Stimulated activated naive CD8-positive, alpha-beta T cell treated with anti-CD3 and anti-CD28 coated beads, Interleukin-15, amount 100 ng/mL, for 72 hours (primary cell): ENCODE data around the gene DCUN1D2.
A peak's percentile ranks its signal among the peaks of the same experiment; 100 is the strongest.
"Not testable (repeated sequence)": the region's sequence is repeated elsewhere in the genome, so short reads cannot be mapped to it uniquely, and the experiment has no call there.

Source experiments
- ATAC-seq: fragments of 150-1000 bp; cut with Tn5 transposase; 2 replicates; pipeline ENCODE4 v1.10.0; 2021; ENCODE audit warnings: mild to moderate bottlenecking, moderate library complexity
- DNase-seq, 2 donors: peaks; one replicate each; pipeline ENCODE4 v3.0.0; 2021 to 2022
- H3K27ac Mint-ChIP-seq, 2 donors: one replicate each; pipeline ENCODE4 v1.8.0; 2022; ENCODE audit warnings: mild to moderate bottlenecking in 2 of 2, mixed read lengths in 2 of 2, moderate library complexity in 2 of 2
- H3K27me3 Mint-ChIP-seq: one replicate; pipeline ENCODE4 v1.8.0; 2022; ENCODE audit warnings: mixed read lengths
- H3K4me1 Mint-ChIP-seq: one replicate; pipeline ENCODE4 v1.8.0; 2022; ENCODE audit warnings: mild to moderate bottlenecking, mixed read lengths
- H3K4me3 Mint-ChIP-seq, 2 donors: one replicate each; pipeline ENCODE4 v1.8.0; 2022; ENCODE audit warnings: mild to moderate bottlenecking in 2 of 2, mixed read lengths in 2 of 2, moderate library complexity in 1 of 2
- H3K9me3 Mint-ChIP-seq, 2 donors: one replicate each; pipeline ENCODE4 v1.8.0; 2022; ENCODE audit warnings: mixed read lengths in 2 of 2

DCUN1D2 gene

DNA sequence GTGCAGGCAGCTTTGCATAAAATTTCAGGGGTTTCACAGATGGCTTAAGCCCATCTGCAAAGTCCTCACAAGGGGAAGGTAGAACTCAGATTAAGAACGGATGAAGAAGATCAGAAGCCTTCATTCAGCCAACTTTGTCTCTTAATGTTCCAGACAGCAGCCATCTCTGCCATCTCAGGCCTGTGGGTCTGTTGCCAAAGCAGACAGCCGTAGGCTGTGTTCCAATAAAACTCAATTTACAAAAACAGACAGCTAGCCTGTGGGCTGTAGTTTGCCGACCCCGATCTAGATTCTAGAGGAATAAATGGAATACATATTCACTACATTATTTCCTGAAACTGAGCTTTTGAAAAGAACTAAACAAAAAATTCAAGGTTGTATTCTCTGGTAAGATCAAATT lies 3.8 kb downstream of the DCUN1D2 start:
- Mint-ChIP-seq H3K27me3 (no peaks in the 10 kb centered on the region), H3K27ac (no peak overlapping the region), H3K4me3 (no peak overlapping the region), H3K9me3 (no peaks in the 10 kb centered on the region), H3K4me1 (peaks cover 48% of the 10 kb centered on the region)
- no peak for DNase-seq
- no peak for ATAC-seq

DNA sequence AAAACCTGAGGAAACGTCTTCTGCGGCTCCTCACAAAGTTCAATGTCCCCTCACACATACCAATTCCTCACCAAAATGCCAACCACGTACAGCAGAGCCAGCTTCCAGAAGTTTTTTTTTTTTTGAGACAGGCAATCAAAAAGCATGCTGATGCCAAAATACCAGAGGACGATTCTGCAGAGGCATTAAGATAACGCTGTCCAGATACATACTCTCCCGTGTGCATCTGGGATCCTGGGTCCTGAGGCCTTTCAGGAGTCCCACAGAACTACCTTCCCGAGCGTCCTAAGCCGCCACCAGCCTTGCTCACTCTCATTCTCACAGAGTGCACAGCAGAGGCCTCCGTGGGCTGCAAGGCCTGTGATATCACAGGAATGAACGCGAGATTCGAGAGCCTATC lies 5.0 kb downstream of the DCUN1D2 start:
- no peaks in the 10 kb centered on the region for H3K27me3 Mint-ChIP-seq
- no peaks in the 10 kb centered on the region for H3K9me3 Mint-ChIP-seq
- H3K27ac Mint-ChIP-seq = no peak overlapping the region
- no peak overlapping the region for H3K4me3 Mint-ChIP-seq
- ATAC-seq (no peak), DNase-seq (no peak)
- H3K4me1 Mint-ChIP-seq = peaks cover 44% of the 10 kb centered on the region

DNA sequence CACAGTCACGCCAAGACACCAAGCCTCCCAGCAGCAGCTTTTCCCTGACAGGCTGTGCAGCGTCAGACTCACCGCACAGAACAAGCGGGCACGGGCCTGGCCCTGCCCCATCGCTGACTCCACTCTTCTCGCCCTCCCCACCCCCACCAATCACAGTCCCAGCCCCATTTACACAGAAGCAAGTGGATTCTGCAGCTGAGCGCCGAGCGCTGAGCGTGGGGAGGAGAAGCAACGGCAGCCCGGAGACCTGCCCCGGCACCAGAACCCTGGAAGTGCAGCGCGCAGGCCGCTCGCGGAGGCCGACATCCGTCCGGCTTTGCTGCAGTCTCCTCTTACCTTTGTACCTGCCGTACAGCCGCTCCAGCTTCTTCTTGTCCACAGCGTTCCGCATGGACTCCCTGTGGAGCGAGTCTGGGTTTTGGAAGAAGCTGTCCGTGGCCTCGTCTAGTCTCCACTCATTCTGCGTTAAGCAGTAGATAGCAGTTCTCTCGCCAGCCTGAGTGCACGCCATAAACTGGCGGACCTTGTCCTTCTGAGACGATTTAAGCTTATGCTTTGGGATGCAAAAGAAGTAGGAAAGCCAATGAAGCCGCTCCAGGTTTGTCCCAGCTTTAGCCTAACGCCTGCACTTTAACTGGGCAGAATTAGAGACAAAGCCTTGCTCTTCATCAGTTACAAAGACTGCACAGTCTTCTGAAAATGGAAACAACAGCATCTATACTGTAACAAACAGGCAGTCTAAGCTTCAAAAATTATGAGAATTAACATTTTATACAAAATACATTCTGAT lies 6.8 kb downstream of the DCUN1D2 start:
- ATAC-seq = no peak
- peaks cover 30% of the 10 kb centered on the region for H3K4me1 Mint-ChIP-seq
- peak overlapping the region in 1 of 2 donors; percentile 65 for H3K27ac Mint-ChIP-seq
- H3K4me3 Mint-ChIP-seq = no peak overlapping the region
- no peaks in the 10 kb centered on the region for H3K27me3 Mint-ChIP-seq
- DNase-seq = no peak
- no peaks in the 10 kb centered on the region for H3K9me3 Mint-ChIP-seq

DNA sequence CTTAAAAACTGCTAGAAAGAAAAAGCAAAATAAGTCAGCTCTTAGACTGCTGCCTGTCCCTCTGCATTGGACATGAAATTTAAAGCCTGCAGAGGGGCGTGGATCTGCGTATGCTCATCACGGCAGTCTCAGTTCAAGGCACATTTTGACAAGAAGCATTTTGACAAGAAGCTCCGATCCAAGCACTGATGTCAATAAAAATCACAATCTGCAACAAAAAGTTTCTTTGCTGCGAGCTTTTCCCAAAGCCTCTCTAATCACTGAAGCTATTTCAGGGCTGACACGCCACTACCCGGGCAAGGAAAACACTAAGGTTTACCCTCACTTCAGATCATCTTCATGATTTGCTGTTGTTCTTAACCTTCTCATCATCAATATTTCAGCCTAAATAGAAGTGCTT lies 7.4 kb downstream of the DCUN1D2 start:
- no peak overlapping the region for H3K4me3 Mint-ChIP-seq
- peaks cover 23% of the 10 kb centered on the region for H3K4me1 Mint-ChIP-seq
- ATAC-seq (no peak), DNase-seq (no peak)
- no peak overlapping the region for H3K27ac Mint-ChIP-seq
- H3K27me3 Mint-ChIP-seq = no peaks in the 10 kb centered on the region
- no peaks in the 10 kb centered on the region for H3K9me3 Mint-ChIP-seq

DNA sequence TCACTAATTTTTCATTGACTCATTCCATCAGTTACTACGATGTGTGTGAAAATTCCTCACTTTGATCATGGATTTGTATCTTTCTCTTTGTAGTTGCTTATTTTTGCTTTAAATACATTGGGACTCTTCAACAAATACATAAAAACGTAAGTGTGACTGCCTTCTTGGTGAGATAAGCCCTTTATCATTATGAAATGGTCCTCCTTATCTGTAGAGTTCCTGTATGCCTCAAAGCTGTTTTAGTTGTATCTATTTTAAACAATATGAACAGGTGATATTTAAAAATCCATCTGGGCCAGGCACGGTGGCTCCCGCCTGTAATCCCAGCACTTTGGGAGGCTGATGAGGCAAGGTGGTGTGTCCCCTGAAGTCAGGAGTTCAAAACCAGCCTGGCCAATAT lies 11.3 kb downstream of the DCUN1D2 start:
- no peaks in the 10 kb centered on the region for H3K9me3 Mint-ChIP-seq
- no peak for ATAC-seq
- no peak for DNase-seq
- H3K4me1 Mint-ChIP-seq = peaks cover 6% of the 10 kb centered on the region
- no peak overlapping the region for H3K27ac Mint-ChIP-seq
- H3K27me3 Mint-ChIP-seq = no peaks in the 10 kb centered on the region
- no peak overlapping the region for H3K4me3 Mint-ChIP-seq

DNA sequence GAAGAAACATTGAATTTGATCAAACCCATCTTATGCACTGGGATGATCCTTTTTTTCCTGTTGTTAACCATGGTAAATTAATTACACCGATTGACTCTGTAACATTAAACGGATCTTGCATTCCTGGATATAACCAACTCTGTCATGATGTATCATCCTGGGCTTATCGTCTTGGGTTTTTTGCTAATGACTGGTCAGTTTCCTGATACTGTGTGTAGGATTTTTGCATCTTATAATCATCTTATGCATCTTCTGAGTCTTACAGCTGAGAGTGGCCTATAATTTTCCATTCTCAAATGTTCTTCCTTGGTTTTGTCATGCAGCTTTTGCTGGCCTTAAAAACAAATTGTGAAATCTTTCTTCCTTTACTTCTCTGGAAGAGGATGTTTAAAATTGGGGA lies 12.8 kb downstream of the DCUN1D2 start:
- ATAC-seq (no peak), DNase-seq (no peak)
- H3K27ac Mint-ChIP-seq = no peak overlapping the region
- H3K4me1 Mint-ChIP-seq = no peaks in the 10 kb centered on the region
- no peaks in the 10 kb centered on the region for H3K9me3 Mint-ChIP-seq
- H3K27me3 Mint-ChIP-seq = no peaks in the 10 kb centered on the region
- no peak overlapping the region for H3K4me3 Mint-ChIP-seq

DNA sequence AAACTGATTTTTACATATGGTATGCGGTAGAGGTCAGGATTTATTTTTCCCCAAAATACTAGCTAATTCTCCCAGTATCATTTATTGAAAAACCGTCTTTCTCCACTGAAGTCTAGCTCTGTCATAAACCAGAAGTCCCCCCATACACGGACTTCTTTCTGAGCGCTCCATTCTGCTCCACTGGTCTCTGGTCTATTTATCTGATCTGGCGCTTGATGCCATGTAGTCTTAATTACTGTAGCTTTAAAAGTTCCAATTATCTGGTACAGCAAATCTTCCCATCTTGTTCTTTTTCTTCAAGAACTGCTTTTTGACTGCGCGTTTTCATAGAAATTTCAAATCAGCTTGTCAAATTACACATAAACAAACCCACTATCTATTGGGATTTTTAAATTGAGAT lies 13.7 kb downstream of the DCUN1D2 start:
- Mint-ChIP-seq H3K27ac (no peak overlapping the region), H3K4me3 (no peak overlapping the region), H3K9me3 (no peaks in the 10 kb centered on the region), H3K4me1 (no peaks in the 10 kb centered on the region), H3K27me3 (no peaks in the 10 kb centered on the region)
- ATAC-seq (no peak), DNase-seq (no peak)

DNA sequence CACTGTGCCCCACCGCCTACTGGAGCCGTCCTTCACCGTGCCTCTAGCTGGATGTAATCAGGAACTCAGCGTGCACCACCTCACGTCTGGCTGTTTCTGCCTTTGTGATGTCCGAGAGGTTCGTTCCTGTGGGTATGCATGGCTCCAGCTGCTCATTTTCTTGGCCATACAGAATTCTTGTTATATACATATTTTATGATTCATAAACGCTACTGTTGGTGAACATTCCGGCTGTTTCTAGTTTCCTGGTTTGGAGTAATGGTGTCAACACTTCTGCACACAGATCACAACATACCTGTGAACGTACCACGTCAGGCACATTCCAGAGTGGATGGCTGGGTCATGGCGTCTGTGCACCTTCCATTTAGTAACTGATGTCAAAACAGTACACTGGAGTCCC lies 14.6 kb downstream of the DCUN1D2 start:
- ATAC-seq (no peak), DNase-seq (no peak)
- Mint-ChIP-seq H3K9me3 (no peaks in the 10 kb centered on the region), H3K27me3 (no peaks in the 10 kb centered on the region), H3K4me3 (no peak overlapping the region), H3K27ac (no peak overlapping the region), H3K4me1 (no peaks in the 10 kb centered on the region)

DNA sequence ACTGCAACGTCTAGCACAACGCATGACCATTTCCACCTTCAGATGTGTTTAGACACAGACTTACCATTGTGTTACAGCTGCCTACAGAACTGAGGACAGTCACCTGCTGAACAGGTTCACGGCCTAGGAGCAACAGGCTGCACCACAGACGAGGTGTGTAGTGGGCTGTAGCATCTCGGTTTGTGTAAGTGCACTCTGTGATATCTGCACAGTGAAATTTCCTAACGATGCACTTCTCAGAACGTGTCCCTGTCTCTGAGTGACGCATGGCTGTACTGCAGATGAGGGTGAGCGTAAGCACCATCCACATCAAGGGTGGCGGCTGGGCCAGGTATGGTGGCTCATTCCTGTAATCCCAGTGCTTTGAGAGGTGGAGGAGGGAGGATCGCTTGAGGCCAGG lies 15.2 kb downstream of the DCUN1D2 start:
- Mint-ChIP-seq H3K27me3 (no peaks in the 10 kb centered on the region), H3K27ac (no peak overlapping the region), H3K4me1 (peaks cover 5% of the 10 kb centered on the region), H3K4me3 (no peak overlapping the region), H3K9me3 (no peaks in the 10 kb centered on the region)
- ATAC-seq (no peak), DNase-seq (no peak)

DNA sequence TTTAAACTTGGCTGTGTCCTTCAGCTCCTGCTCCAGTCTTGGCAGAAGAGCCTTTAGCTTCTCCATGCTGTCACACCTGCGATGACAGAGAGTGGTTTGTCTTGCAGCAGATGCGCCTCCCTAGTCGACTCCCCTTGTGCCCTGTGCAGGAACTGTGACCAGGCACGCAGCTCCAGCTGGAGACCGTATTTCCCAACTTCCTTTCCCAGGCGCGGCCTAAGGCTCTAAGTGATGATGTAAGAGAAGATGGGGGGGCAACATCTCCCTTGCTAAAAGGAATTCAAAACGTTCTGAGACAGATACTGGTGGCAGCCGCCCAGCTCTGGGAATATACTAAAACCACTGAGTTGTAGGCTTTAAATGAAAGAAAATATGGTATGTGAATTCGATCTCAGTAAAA lies 16.3 kb downstream of the DCUN1D2 start:
- ATAC-seq (no peak), DNase-seq (no peak)
- no peak overlapping the region for H3K4me3 Mint-ChIP-seq
- no peaks in the 10 kb centered on the region for H3K27me3 Mint-ChIP-seq
- no peaks in the 10 kb centered on the region for H3K9me3 Mint-ChIP-seq
- peaks cover 6% of the 10 kb centered on the region for H3K4me1 Mint-ChIP-seq
- peak overlapping the region in 1 of 2 donors; percentile 34 for H3K27ac Mint-ChIP-seq

DNA sequence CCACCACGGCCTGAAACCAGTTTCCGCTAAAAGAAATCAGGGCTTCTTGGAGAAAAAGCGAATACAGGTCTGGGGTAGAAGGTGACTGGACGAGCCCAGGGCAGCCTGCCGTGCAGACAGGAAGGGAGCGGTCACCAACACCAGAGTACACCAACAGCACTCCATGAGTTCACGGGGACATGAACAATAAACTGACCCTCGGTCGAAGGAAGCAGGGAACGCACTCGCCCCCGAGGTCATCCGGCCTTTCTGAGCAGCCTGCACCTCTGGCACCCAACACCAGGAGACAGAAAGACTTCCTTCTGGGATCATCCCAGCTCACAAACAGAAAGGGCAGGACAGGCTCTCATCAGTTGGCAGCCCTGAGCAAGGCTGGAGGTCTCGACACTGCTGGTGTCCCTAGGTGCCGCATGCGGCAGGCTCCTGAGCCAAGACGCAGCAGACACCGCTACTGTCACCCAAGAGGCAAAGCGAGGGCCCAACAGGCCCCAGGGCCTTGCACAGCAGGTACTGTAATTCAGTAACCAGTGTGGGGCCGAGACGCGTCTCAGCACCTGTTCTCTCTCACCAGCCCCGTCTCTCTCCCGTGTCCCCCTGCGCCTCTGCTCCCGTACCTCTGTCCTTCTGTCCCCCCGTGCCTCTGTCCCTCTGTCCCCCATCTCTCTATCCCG lies 18.0 kb downstream of the DCUN1D2 start:
- Mint-ChIP-seq H3K4me1 (peaks cover 6% of the 10 kb centered on the region), H3K4me3 (no peak overlapping the region)
- no peak for DNase-seq

DNA sequence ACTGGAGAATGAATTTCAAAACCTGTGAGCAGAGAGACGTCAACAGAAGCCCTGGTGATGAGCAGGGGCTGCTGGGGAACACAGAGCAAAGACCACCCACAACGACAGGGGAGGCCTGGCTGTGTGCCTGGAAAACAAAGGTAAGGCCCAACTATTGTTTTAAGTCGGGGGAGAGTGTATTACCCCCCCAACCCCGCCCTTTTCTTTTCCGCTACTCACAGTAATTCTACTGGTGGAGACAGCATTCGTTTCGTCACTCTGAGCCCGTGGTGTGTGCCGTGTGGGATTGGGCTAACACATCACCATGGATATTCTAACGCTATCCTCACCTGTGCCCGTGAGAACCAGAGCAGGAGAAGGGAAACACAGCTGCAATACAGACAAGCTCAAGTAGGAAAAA lies 18.7 kb downstream of the DCUN1D2 start:
- Mint-ChIP-seq H3K4me1 (peaks cover 6% of the 10 kb centered on the region), H3K9me3 (no peaks in the 10 kb centered on the region), H3K27ac (no peak overlapping the region), H3K27me3 (no peaks in the 10 kb centered on the region), H3K4me3 (no peak overlapping the region)
- no peak for ATAC-seq
- no peak for DNase-seq

More for the DNA sequence above, 18.0 kb downstream of the DCUN1D2 start:
- Mint-ChIP-seq H3K9me3 (no peaks in the 10 kb centered on the region), H3K27ac (no peak overlapping the region), H3K27me3 (no peaks in the 10 kb centered on the region)
- no peak for ATAC-seq

DNA sequence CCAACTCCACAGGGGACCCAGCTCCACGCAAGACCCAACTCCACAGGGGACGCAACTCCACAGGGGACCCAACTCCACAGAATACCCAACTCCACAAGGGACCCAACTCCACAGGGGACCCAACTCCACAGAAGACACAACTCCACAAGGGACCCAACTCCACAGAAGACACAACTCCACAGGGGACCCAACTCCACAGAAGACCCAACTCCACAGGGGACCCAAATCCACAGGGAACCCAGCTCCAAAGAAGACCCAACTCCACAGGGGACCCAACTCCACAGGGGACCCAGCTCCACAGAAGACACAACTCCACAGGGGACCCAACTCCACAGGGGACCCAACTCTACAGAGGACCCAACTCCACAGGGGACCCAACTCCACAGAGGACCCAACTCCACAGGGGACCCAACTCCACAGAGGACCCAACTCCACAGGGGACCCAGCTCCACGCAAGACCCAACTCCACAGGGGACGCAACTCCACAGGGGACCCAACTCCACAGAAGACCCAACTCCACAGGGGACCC lies 19.8 kb downstream of the DCUN1D2 start:
- H3K27me3 Mint-ChIP-seq, DNase-seq, H3K4me1 Mint-ChIP-seq, ATAC-seq, H3K9me3 Mint-ChIP-seq, H3K4me3 Mint-ChIP-seq: not testable (repeated sequence)
- H3K27ac Mint-ChIP-seq = peak overlapping the region in 1 of 2 donors; percentile 42

DNA sequence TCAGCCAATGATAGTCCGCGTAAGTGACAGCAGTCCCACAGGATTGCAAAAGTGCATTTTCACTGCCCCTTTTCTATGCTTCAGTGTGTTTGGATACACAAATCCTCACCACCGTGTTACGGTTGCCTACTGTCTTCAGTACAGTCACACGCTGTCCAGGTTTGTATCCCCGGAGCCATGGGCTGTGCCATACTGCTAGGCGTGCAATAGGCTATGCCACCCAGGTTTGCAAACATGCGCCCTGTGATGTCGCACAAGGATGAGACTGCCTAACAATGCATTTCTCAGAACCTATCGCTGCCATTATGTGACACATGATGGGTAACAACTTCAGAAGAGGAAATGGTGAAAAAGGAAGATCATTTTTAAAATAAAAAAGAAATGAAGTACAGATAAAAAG lies 20.4 kb downstream of the DCUN1D2 start:
- ATAC-seq (no peak), DNase-seq (no peak)
- Mint-ChIP-seq H3K4me1 (peaks cover 6% of the 10 kb centered on the region), H3K9me3 (no peaks in the 10 kb centered on the region), H3K4me3 (no peak overlapping the region), H3K27ac (peak overlapping the region in 1 of 2 donors; percentile 85), H3K27me3 (no peaks in the 10 kb centered on the region)

DNA sequence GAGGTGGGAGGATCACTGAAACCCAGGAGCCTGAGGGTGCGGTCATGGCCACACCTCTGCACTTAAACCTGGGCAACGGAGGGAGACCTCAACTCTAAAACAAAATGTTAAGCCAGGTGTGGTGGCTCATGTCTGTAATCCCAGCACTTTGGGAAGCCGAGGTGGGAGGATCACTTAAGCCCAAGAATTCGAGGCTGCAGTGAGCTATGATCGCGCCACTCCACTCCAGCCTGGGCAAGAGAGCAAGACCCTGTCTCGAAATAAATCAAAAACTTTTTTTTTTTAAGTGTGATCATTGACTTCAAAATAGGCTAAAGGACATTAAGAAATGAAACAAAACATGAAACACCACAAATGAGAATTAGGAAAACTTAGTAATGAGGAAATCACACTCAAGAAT lies 20.9 kb downstream of the DCUN1D2 start:
- no peaks in the 10 kb centered on the region for H3K27me3 Mint-ChIP-seq
- H3K9me3 Mint-ChIP-seq = no peaks in the 10 kb centered on the region
- no peak for DNase-seq

DNA sequence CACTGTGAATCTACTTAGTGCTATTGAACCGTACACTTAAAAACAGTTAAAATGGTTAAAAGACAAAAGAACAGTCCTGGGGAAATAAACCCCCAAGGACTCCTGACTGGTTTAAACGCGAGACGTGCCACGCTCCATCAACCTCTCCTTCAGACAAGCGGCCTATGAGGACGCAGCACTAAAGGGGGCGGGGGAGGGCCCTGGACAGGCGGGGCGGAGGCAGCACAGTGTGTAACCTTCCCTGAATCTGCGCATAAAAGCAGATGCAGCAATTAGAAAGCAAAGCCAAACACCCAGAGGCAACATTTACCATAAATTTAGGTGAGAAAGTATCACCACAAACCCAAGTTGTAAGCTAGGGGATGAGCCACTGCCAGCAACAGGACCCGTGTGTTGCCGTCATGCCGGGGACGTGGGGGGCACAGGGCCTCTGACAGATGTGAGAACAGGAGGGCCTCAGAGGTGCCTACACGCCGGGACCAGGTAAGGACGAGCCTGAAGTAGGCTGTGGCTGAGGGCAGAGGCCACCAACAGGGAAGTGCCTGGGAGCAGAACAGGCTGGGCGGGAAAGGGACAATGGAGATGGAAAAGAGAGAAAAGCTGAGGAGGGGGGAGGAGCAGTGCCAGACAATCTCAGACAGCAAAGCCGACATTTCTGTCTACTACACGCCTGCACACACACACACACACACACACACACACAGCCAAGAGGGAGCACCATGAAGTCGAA lies 21.9 kb downstream of the DCUN1D2 start:
- Mint-ChIP-seq H3K9me3 (no peaks in the 10 kb centered on the region), H3K27ac (peak overlapping the region; percentile 62 to 74), H3K4me1 (peaks cover 6% of the 10 kb centered on the region), H3K27me3 (no peaks in the 10 kb centered on the region), H3K4me3 (no peak overlapping the region)
- ATAC-seq (no peak), DNase-seq (no peak)

More for the DNA sequence above, 20.9 kb downstream of the DCUN1D2 start:
- H3K4me3 Mint-ChIP-seq = no peak overlapping the region
- ATAC-seq = no peak
- no peak overlapping the region for H3K27ac Mint-ChIP-seq
- H3K4me1 Mint-ChIP-seq = peaks cover 6% of the 10 kb centered on the region
